Natural killer cell (primary cell): ENCODE results near the gene SPHK2. TPM values are rescaled to one million over a fixed set of nuclear protein-coding genes. Genes with fewer than 3 reads are reported as not detected.

Experiments used
- ATAC-seq, 3 donors: fragments of 150-1000 bp in 2 of 3; fragments of 200-7000 bp in 1 of 3; cut with Tn5 transposase; 1 replicate in 1 of 3; 2 replicates in 2 of 3; pipeline ENCODE4 v1.10.0; 2021; ENCODE audit warnings: mild to moderate bottlenecking in 2 of 3, moderate library complexity in 2 of 3
- DNase-seq, 2 donors: peaks; one replicate each; pipeline versions ENCODE4 v3.0.0 to v3.0.0-alpha.2; 2013 to 2021; ENCODE audit warnings: mixed read lengths in 1 of 2
- H3K27ac ChIP-seq: one replicate; pipeline ENCODE4 v1.5.1; 2013; ENCODE audit warnings: mild to moderate bottlenecking, low read length
- H3K27me3 ChIP-seq: one replicate; pipeline ENCODE4 v1.6.1; 2013; ENCODE audit warnings: low read length; ENCODE audit not compliant: control insufficient read depth, insufficient read depth
- H3K36me3 ChIP-seq: one replicate; pipeline ENCODE4 v1.6.1; 2013; ENCODE audit warnings: low read length; ENCODE audit not compliant: control insufficient read depth, insufficient read depth
- H3K4me1 ChIP-seq: one replicate; pipeline ENCODE4 v1.6.1; 2013; ENCODE audit warnings: low read length; ENCODE audit not compliant: control insufficient read depth, insufficient read depth
- H3K4me3 ChIP-seq: one replicate; pipeline ENCODE4 v1.5.1; 2013; ENCODE audit warnings: low read length
- H3K9me3 ChIP-seq: one replicate; pipeline ENCODE4 v1.6.1; 2013; ENCODE audit warnings: low read length; ENCODE audit not compliant: control insufficient read depth, insufficient read depth
- H3K27ac Mint-ChIP-seq, 2 donors: one replicate each; pipeline ENCODE4 v1.8.0; 2022; ENCODE audit warnings: mild to moderate bottlenecking in 2 of 2, mixed read lengths in 2 of 2, moderate library complexity in 1 of 2
- H3K27me3 Mint-ChIP-seq, 2 donors: one replicate each; pipeline ENCODE4 v1.8.0; 2022; ENCODE audit warnings: low read depth in 2 of 2, mixed read lengths in 2 of 2
- H3K36me3 Mint-ChIP-seq: one replicate; pipeline ENCODE4 v1.8.0; 2022; ENCODE audit warnings: mixed read lengths
- H3K4me1 Mint-ChIP-seq, 2 donors: one replicate each; pipeline ENCODE4 v1.8.0; 2022; ENCODE audit warnings: mixed read lengths in 2 of 2
- H3K4me3 Mint-ChIP-seq: one replicate; pipeline ENCODE4 v1.8.0; 2022; ENCODE audit warnings: mild to moderate bottlenecking, moderate library complexity, mixed read lengths
- H3K9me3 Mint-ChIP-seq, 2 donors: one replicate each; pipeline ENCODE4 v1.8.0; 2022; ENCODE audit warnings: mixed read lengths in 2 of 2
- WGBS: methylation state at CpG from one replicate; pipeline ENCODE4 v1.1.7; 2013; ENCODE audit warnings: missing lambda C conversion rate; ENCODE audit not compliant: insufficient coverage; 5-methylcytosine and 5-hydroxymethylcytosine counted together
- intact Hi-C: fragments of 100-400 bp; cut with micrococcal nuclease; formaldehyde crosslinking; loops from one replicate; pipeline ENCODE4 v1.14.2; 2022
- total RNA-seq, 4 donors: library from RNA; stranded (reverse); fragments of 120-200 nt in 1 of 4; gene quantifications; one replicate each; pipeline versions ENCODE4 v1.2.3 to v1.2.4, GENCODE V29; 2013 to 2022
- TF ChIP-seq, protein P1 (sequence below): fragments of 200-600 bp; IDR thresholded peaks from one replicate; pipeline ENCODE4 v1.8.0; 2022; ENCODE audit warnings: antibody characterized with exemption

Gene SPHK2
- total RNA-seq, 3 donors from 2014 or later (not counting 1 experiment from before 2014, with no cell fraction given), result 18.6 to 28.3 (median 23.2) TPM

DNA sequence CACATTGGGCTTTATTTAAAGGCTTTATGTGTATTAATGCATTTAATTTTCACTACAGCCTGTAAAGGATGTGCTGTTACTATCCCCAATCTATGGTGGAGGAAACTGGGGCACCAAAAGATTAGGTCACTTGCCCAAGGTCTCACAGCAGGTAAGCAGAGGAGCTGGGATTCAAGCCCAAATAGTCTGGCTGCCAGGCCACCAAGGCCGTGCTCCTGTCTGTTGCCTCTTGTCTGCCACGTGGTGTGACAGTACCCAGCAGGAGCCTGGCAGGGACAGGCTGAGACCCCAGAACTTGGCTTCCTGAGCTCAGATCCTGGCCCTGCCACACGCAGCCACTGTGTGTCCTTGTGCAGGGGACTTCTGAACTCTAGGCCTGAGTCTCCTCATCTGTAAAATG lies 49.0 kb downstream of the SPHK2 start:
- TF ChIP-seq, protein P1, sequence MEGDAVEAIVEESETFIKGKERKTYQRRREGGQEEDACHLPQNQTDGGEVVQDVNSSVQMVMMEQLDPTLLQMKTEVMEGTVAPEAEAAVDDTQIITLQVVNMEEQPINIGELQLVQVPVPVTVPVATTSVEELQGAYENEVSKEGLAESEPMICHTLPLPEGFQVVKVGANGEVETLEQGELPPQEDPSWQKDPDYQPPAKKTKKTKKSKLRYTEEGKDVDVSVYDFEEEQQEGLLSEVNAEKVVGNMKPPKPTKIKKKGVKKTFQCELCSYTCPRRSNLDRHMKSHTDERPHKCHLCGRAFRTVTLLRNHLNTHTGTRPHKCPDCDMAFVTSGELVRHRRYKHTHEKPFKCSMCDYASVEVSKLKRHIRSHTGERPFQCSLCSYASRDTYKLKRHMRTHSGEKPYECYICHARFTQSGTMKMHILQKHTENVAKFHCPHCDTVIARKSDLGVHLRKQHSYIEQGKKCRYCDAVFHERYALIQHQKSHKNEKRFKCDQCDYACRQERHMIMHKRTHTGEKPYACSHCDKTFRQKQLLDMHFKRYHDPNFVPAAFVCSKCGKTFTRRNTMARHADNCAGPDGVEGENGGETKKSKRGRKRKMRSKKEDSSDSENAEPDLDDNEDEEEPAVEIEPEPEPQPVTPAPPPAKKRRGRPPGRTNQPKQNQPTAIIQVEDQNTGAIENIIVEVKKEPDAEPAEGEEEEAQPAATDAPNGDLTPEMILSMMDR, result no peak
- Mint-ChIP-seq H3K36me3 (no peaks in the 10 kb centered on the region), H3K9me3 (peaks cover 5 to 9% of the 10 kb centered on the region in 2 donors), H3K4me3 (no peak overlapping the region), H3K27ac (peak overlapping the region in 1 of 2 donors; percentile 37), H3K27me3 (no peaks in the 10 kb centered on the region), H3K4me1 (peaks cover 0 to 6% of the 10 kb centered on the region in 2 donors)
- Histone ChIP-seq H3K36me3 (no peaks in the 10 kb centered on the region), H3K27me3 (no peaks in the 10 kb centered on the region), H3K4me1 (no peaks in the 10 kb centered on the region), H3K4me3 (no peak overlapping the region), H3K27ac (no peak overlapping the region), H3K9me3 (no peaks in the 10 kb centered on the region)
- DNase-seq (no peak), ATAC-seq (no peak)
- intact Hi-C loops, result no loop called here
- 92% methylated on average over 3 of the region's 3 CpGs for WGBS

DNA sequence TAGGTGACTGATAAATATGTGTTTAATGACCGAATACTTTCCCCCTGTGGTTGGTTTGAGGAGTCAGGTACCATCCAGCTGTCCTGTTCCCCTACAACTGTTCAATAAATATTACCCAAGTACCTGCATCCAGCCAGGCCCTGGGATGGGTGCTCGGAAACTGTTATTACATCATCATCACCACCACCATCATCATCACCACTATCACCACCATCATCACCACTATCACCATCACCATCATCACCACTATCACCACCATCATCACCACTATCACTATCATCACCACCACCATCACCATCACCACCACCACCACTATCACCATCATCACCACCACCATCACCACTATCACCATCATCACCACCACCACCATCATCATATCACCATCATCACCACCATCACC lies 49.5 kb downstream of the SPHK2 start:
- peaks cover 0 to 6% of the 10 kb centered on the region in 2 donors for H3K4me1 Mint-ChIP-seq
- DNase-seq (no peak), ATAC-seq (no peak)
- Histone ChIP-seq H3K9me3 (no peaks in the 10 kb centered on the region), H3K4me1 (no peaks in the 10 kb centered on the region), H3K4me3 (no peak overlapping the region), H3K27me3 (no peaks in the 10 kb centered on the region), H3K27ac (no peak overlapping the region), H3K36me3 (no peaks in the 10 kb centered on the region)
- H3K27ac Mint-ChIP-seq, result peak overlapping the region in 1 of 2 donors; percentile 37
- TF ChIP-seq, protein P1, result no peak
- intact Hi-C loops, result no loop called here
- no peak overlapping the region for H3K4me3 Mint-ChIP-seq
- no peaks in the 10 kb centered on the region for H3K27me3 Mint-ChIP-seq
- 95% methylated on average over 2 of the region's 2 CpGs for WGBS
- no peaks in the 10 kb centered on the region for H3K36me3 Mint-ChIP-seq
- peaks cover 5 to 9% of the 10 kb centered on the region in 2 donors for H3K9me3 Mint-ChIP-seq

GRCh38 chr19:48669903-48670668 lies 50.8 kb downstream of the SPHK2 start:
- H3K4me1 Mint-ChIP-seq, result peaks cover under 1 to 9% of the 10 kb centered on the region in 2 donors
- H3K27me3 Mint-ChIP-seq, result no peaks in the 10 kb centered on the region
- intact Hi-C loops, result no loop called here
- H3K36me3 Mint-ChIP-seq, result no peaks in the 10 kb centered on the region
- no peaks in the 10 kb centered on the region for H3K36me3 ChIP-seq
- TF ChIP-seq, protein P1, result no peak
- no peak for ATAC-seq
- H3K4me3 Mint-ChIP-seq, result no peak overlapping the region
- H3K4me3 ChIP-seq, result no peak overlapping the region
- H3K9me3 ChIP-seq, result no peaks in the 10 kb centered on the region
- H3K9me3 Mint-ChIP-seq, result peaks cover 5 to 9% of the 10 kb centered on the region in 2 donors
- H3K27ac ChIP-seq, result no peak overlapping the region
- peak overlapping the region in 1 of 2 donors; percentile 81 for H3K27ac Mint-ChIP-seq
- H3K27me3 ChIP-seq, result no peaks in the 10 kb centered on the region
- peaks cover 1% of the 10 kb centered on the region for H3K4me1 ChIP-seq
- WGBS, result 97% methylated on average over 26 of the region's 26 CpGs
- DNase-seq, result no peak
